ENCODE data around the gene GNAI1.

GRCh38 chr7:80133361-80134114 lies 1.1 kb upstream of the GNAI1 start:
- TF ChIP-seq EZH2 (IDR thresholded peaks at IDR 0.05; ENCODE audit: borderline replicate concordance, insufficient read depth, low read depth, low read length, poor library complexity, severe bottlenecking) (no peak), CTCF (IDR thresholded peaks at IDR 0.05) (no peak)

Data from B cell (primary cell).